MM.1S (cell line): ENCODE measurements around the gene BORCS6.

Source experiments
- DNase-seq: peaks from one replicate; pipeline ENCODE4 v3.0.0-alpha.2; 2015
- H2AFZ ChIP-seq: fragments of 300-600 bp; sonication (generic); 2 replicates; pipeline ENCODE4 v1.6.0; 2016; ENCODE audit warnings: antibody characterized with exemption, low read length
- H3F3A ChIP-seq: fragments of 300-600 bp; sonication (generic); 2 replicates; pipeline ENCODE4 v1.6.1; 2016; ENCODE audit warnings: mild to moderate bottlenecking, antibody characterized with exemption, low read length, moderate library complexity, mixed read lengths; ENCODE audit not compliant: insufficient read depth
- H3K27ac ChIP-seq: fragments of 300-600 bp; sonication (generic); 2 replicates; pipeline ENCODE4 v1.5.1; 2016; ENCODE audit warnings: mild to moderate bottlenecking, low read length
- H3K27me3 ChIP-seq: fragments of 300-600 bp; sonication (generic); replicated peaks from 2 replicates; pipeline ENCODE4 v1.6.0; 2016; ENCODE audit warnings: low read length; ENCODE audit not compliant: insufficient read depth
- H3K36me3 ChIP-seq: fragments of 300-600 bp; sonication (generic); replicated peaks from 2 replicates; pipeline ENCODE4 v1.6.1; 2016; ENCODE audit warnings: mild to moderate bottlenecking, low read length, mixed read lengths; ENCODE audit not compliant: insufficient read depth
- H3K4me1 ChIP-seq: fragments of 300-600 bp; sonication (generic); 2 replicates; pipeline ENCODE4 v1.6.1; 2016; ENCODE audit warnings: low read length, mixed read lengths
- H3K4me2 ChIP-seq: fragments of 300-600 bp; sonication (generic); 2 replicates; pipeline ENCODE4 v1.6.0; 2016; ENCODE audit warnings: low read depth, low read length
- H3K4me3 ChIP-seq: fragments of 300-600 bp; sonication (generic); 2 replicates; pipeline ENCODE4 v1.5.1; 2016; ENCODE audit warnings: low read length, mixed read lengths
- H3K79me2 ChIP-seq: fragments of 300-600 bp; sonication (generic); 2 replicates; pipeline ENCODE4 v1.6.1; 2016; ENCODE audit warnings: mixed run types, low read length, mixed read lengths
- H3K9ac ChIP-seq: fragments of 300-600 bp; sonication (generic); 2 replicates; pipeline ENCODE4 v1.6.1; 2016; ENCODE audit warnings: low read length, mixed read lengths
- H3K9me2 ChIP-seq: fragments of 300-600 bp; sonication (generic); replicated peaks from 2 replicates; pipeline ENCODE4 v1.6.1; 2016; ENCODE audit warnings: mild to moderate bottlenecking, low read length, mixed read lengths; ENCODE audit not compliant: insufficient read depth
- H3K9me3 ChIP-seq: fragments of 300-600 bp; sonication (generic); replicated peaks from 2 replicates; pipeline ENCODE4 v1.6.1; 2016; ENCODE audit warnings: mild to moderate bottlenecking, low read length, mixed read lengths; ENCODE audit not compliant: insufficient read depth
- H4K20me1 ChIP-seq: fragments of 300-600 bp; sonication (generic); 2 replicates; pipeline ENCODE4 v1.6.1; 2016; ENCODE audit warnings: mild to moderate bottlenecking, low read length, moderate library complexity, mixed read lengths; ENCODE audit not compliant: insufficient read depth
- EZH2 ChIP-seq: fragments of 300-600 bp; sonication (generic); optimal IDR thresholded peaks from 2 replicates; pipeline ENCODE3; 2017; ENCODE audit warnings: low read depth, mild to moderate bottlenecking, antibody characterized with exemption, low read length, mixed read lengths
- EZH2phosphoT487 ChIP-seq: fragments of 300-600 bp; sonication (generic); IDR thresholded peaks from 2 replicates; pipeline ENCODE4 v1.6.1; 2018; ENCODE audit warnings: antibody characterized with exemption, low read length
- TF ChIP-seq, protein P1 (sequence below): fragments of 300-600 bp; sonication (generic); IDR thresholded peaks from 2 replicates; pipeline ENCODE4 v1.5.1; 2016; ENCODE audit warnings: antibody characterized with exemption, low read length, mixed read lengths

The BORCS6 gene

DNA sequence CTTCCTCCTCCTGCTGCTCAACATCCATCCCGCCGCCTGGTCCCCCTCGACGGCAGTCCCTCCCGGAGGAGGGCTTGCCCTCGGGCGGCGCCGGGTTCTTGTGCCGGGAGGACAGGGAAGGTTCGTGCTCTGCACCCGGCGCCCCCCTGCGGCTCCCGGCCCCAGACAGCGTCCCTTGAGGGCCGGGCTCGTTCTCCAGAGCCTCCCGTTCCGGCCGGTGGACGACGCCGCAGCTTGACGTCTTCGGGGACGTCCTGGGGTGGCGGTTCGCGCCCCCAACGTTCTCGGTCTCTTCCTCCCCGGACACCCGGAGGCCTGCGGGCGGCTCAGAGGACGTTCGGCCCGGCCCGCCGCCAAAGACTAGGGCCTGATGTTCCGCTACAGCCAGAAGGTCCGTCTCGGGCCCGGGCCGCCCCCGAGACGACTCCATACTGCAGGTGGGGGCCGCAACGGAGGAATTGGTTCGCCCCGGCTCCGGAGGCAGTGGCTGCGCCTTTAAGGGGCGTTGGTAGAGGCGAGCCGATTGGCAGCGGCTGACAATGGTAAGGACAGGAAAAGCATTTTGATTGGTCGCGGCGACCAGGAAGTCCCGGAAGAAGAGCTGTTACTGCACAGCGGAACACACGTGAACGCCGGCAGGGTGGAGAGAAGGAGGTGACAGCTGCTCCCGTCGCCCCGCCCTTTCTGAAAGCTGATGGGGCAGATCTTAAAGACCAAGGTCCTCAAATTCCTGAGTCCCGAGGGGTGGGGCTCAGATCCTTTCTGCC is at the start of gene BORCS6:
TSS of gene BORCS6 (minus strand) at position 470 of the 767 bp plus-strand sequence. CDS start at position 430, 40 bp downstream.
- Histone ChIP-seq H2AFZ (peak within 1 kb of the TSS; percentile 80), H3K9me2 (no peaks in the 10 kb centered on the region), H3K9me3 (no peaks in the 10 kb centered on the region), H3F3A (peaks cover 50% of the 10 kb centered on the region), H3K36me3 (no peaks in the 10 kb centered on the region), H3K27me3 (no peaks in the 10 kb centered on the region), H3K9ac (peak within 1 kb of the TSS; percentile 85), H3K79me2 (peaks cover 17% of the 10 kb centered on the region), H3K4me3 (peak within 1 kb of the TSS; percentile 86), H3K4me1 (peaks cover 27% of the 10 kb centered on the region), H4K20me1 (no peaks in the 10 kb centered on the region), H3K4me2 (peak within 1 kb of the TSS; percentile 89), H3K27ac (peak within 1 kb of the TSS; percentile 80)
- DNase-seq: peak; percentile 97
- no peak for TF ChIP-seq EZH2phosphoT487
- no peak for TF ChIP-seq EZH2
- TF ChIP-seq, protein P1, sequence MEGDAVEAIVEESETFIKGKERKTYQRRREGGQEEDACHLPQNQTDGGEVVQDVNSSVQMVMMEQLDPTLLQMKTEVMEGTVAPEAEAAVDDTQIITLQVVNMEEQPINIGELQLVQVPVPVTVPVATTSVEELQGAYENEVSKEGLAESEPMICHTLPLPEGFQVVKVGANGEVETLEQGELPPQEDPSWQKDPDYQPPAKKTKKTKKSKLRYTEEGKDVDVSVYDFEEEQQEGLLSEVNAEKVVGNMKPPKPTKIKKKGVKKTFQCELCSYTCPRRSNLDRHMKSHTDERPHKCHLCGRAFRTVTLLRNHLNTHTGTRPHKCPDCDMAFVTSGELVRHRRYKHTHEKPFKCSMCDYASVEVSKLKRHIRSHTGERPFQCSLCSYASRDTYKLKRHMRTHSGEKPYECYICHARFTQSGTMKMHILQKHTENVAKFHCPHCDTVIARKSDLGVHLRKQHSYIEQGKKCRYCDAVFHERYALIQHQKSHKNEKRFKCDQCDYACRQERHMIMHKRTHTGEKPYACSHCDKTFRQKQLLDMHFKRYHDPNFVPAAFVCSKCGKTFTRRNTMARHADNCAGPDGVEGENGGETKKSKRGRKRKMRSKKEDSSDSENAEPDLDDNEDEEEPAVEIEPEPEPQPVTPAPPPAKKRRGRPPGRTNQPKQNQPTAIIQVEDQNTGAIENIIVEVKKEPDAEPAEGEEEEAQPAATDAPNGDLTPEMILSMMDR: peak; percentile 18; the same call in 1 of the 2 replicates

DNA sequence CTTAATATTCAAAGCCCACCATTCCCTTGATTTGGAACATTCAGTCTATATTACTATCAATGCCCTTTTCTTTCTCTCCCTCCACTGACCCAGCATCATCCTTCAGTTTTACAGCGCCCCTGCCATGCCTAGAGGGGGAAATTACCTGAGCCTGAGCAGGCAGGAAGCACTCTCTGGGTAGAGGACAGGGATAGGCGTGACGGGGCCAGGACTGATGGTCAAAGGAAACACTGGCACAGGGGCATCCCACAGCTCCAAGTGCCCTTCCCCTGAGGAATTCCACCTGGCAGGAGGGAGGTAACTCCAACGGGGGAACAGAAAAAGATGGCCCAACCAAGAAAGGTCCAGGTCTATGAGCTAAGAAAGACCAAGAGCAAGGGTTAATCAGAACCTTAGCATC is 47.9 kb upstream of the BORCS6 start:
- Histone ChIP-seq H3F3A (no peaks in the 10 kb centered on the region; the same call in 1 of the 2 replicates), H3K9ac (no peak overlapping the region), H3K4me1 (no peaks in the 10 kb centered on the region), H3K4me3 (no peak overlapping the region), H4K20me1 (no peaks in the 10 kb centered on the region; the same call in 1 of the 2 replicates), H3K9me3 (no peaks in the 10 kb centered on the region), H3K27me3 (no peaks in the 10 kb centered on the region), H3K36me3 (peaks cover 19% of the 10 kb centered on the region), H3K27ac (no peak overlapping the region), H3K79me2 (peaks cover 57% of the 10 kb centered on the region), H2AFZ (no peak overlapping the region), H3K9me2 (no peaks in the 10 kb centered on the region), H3K4me2 (no peak overlapping the region)
- no peak for DNase-seq
- TF ChIP-seq EZH2phosphoT487 (no peak), EZH2 (no peak)
- TF ChIP-seq, protein P1: no peak

DNA sequence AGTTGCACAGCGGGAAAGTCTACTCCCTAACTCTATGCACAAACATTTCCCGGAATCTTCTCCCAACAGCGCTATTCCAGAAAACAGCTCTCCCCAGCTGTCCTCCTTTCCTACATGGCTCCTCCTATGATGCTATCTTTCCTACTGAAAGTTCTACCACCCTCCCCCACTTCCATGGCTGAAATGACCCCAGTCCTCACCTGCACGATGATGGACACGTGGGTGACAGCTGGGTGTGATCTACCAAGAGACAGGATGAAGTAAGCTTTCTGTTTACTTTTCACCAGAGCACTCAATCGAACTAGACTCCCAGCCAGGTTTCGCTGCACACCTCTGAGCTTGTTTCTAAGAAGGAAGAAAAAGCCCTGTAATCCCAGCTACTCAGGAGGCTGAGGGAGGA is 47.2 kb upstream of the BORCS6 start:
- Histone ChIP-seq H3K79me2 (peaks cover 51% of the 10 kb centered on the region), H3K36me3 (peaks cover 15% of the 10 kb centered on the region), H3K9me2 (no peaks in the 10 kb centered on the region), H4K20me1 (no peaks in the 10 kb centered on the region; the same call in 1 of the 2 replicates), H3K4me1 (no peaks in the 10 kb centered on the region), H3K9ac (no peak overlapping the region), H3K27me3 (no peaks in the 10 kb centered on the region), H3K27ac (no peak overlapping the region), H3F3A (no peaks in the 10 kb centered on the region; the same call in 1 of the 2 replicates), H3K9me3 (no peaks in the 10 kb centered on the region), H3K4me2 (no peak overlapping the region), H3K4me3 (no peak overlapping the region), H2AFZ (no peak overlapping the region)
- TF ChIP-seq, protein P1: no peak
- TF ChIP-seq EZH2 (no peak), EZH2phosphoT487 (no peak)
- no peak for DNase-seq
